Neural cell (in vitro differentiated cells): ENCODE results near the gene P2RX2.

Source experiments
- CTCF ChIP-seq: fragments of 450-650 bp; IDR thresholded peaks from 2 replicates; pipeline ENCODE4 v1.5.1; 2014; ENCODE audit warnings: antibody characterized with exemption, mild to moderate bottlenecking, moderate library complexity; ENCODE audit not compliant: poor library complexity, severe bottlenecking
- EP300 ChIP-seq: fragments of 450-650 bp; conservative IDR thresholded peaks from 2 replicates; pipeline ENCODE4 v1.6.1; 2014; ENCODE audit warnings: antibody characterized with exemption, mild to moderate bottlenecking, moderate library complexity; ENCODE audit not compliant: poor library complexity, severe bottlenecking
- EZH2 ChIP-seq: fragments of 200-600, 300-800 bp; shearing (Covaris generic), sonication (generic); IDR thresholded peaks from 2 replicates; pipeline ENCODE4 v1.6.1; 2014; ENCODE audit warnings: antibody characterized with exemption, low read length, borderline replicate concordance, mild to moderate bottlenecking; ENCODE audit not compliant: insufficient read depth, poor library complexity, severe bottlenecking
- MXI1 ChIP-seq: fragments of 450-650 bp; conservative IDR thresholded peaks from 2 replicates; pipeline ENCODE4 v1.6.1; 2014; ENCODE audit warnings: antibody characterized with exemption, mild to moderate bottlenecking; ENCODE audit not compliant: poor library complexity, severe bottlenecking
- POLR2AphosphoS5 ChIP-seq: IDR thresholded peaks from 2 replicates; pipeline ENCODE4 v1.6.1; 2012
- RAD21 ChIP-seq: fragments of 450-650 bp; conservative IDR thresholded peaks from 2 replicates; pipeline ENCODE4 v1.6.1; 2014; ENCODE audit warnings: antibody characterized with exemption, mild to moderate bottlenecking, moderate library complexity
- REST ChIP-seq: IDR thresholded peaks from 2 replicates; pipeline ENCODE4 v1.6.1; 2012; ENCODE audit warnings: borderline replicate concordance

DNA sequence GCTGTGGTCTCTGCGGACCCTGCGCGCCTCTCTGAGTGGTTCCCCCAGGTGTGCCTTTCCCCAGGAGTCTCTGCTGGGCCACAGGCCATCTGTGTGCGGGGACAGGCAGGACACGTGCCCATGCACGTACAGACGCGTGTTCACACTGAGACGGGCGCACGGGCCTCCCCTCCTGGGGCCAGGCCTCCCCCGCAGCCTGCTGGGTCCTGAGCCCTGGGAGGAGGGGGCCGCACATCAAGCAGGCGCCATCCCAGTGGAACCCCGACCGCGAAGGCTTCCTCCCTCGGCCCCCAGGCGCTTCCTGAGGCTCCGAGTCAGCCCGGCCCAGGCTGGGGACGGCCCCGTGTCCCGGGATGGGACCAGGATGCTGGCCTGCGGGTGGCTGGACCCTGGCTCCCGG lies 47.9 kb upstream of the P2RX2 start:
- TF ChIP-seq CTCF (no peak), MXI1 (no peak), EZH2 (no peak), RAD21 (no peak), POLR2AphosphoS5 (no peak), REST (no peak), EP300 (no peak)
